ACHN (cell line): Measurements from ENCODE around the gene FLRT1.

Experiments used
- DNase-seq: peaks from one replicate; pipeline ENCODE4 v3.0.0-alpha.2; 2015
- in situ Hi-C: cut with HindIII; loops from 2 replicates; pipeline ENCODE4 v1.10.0; 2017; ENCODE audit warnings: low sequenced_read_pairs, low pct_ligation_motif_present, low pct_unique_long_range_greater_than_20kb

The FLRT1 gene, protein sequence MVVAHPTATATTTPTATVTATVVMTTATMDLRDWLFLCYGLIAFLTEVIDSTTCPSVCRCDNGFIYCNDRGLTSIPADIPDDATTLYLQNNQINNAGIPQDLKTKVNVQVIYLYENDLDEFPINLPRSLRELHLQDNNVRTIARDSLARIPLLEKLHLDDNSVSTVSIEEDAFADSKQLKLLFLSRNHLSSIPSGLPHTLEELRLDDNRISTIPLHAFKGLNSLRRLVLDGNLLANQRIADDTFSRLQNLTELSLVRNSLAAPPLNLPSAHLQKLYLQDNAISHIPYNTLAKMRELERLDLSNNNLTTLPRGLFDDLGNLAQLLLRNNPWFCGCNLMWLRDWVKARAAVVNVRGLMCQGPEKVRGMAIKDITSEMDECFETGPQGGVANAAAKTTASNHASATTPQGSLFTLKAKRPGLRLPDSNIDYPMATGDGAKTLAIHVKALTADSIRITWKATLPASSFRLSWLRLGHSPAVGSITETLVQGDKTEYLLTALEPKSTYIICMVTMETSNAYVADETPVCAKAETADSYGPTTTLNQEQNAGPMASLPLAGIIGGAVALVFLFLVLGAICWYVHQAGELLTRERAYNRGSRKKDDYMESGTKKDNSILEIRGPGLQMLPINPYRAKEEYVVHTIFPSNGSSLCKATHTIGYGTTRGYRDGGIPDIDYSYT

DNA sequence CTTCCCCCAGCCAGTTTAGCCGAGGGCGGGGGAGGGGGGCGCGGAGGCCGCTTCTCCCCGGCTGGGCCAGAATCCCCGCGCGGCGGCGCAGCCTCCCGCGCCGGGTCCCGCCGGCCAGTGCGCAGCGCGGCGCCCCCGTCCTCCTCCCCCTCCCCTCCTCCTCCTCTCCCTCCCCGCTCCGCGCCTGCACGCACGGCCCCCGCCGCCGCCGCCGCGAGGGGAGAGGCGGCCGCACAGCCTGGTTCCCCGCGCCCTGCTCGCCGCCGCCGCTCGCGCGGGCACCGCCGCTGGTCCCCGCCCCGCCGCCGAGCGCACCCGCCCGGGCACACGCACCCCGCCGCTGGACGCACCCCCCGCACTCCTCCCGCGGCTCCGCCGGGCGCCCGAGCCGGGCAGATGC is at the start of gene FLRT1:
FLRT1 (plus strand) TSS at position 356 of the 400 bp plus-strand sequence. CDS start 80,337 bp downstream, outside the sequence.
- DNase-seq = no peak
- in situ Hi-C loops = no loop called here

DNA sequence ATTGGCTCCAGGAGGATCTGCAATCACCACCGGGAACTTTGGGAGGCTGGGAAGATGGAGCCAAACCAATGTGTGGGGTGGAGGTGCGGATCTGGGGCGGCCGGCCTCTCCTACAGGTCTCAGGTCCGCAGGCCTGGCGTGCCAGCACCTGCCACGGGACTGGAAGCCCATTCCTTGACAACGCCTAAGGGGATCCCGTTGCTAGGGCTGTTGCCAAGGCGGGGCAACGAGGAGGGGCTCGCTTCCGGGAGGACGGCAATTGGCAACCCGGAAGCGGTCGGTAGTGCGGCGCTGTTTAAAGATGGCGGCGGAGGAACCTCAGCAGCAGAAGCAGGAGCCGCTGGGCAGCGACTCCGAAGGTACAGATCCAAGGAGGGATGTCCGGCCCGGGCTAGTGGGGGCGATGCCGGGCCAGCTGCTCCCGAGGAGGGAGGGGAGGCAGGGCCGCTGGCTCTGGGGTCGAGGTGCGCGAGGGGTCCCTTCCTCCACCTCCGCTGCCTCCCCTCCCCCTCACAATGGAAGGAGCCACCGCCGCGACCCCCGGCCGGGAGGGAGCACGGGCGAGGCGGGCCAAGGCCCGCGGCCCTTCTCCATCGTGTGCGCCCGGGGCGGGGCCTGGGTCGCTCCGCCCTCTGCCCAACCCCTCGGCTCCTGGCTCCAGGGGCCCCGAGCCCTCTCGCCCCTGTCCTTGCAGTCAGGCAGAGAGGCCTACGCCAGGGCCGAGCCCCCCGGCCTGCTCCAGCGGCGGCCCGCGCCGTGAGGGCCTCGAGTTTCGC is 49.4 kb upstream of the FLRT1 start, which contains the start of gene OTUB1:
OTUB1 (plus strand) TSS at position 283 of the 776 bp plus-strand sequence; CDS start at position 302, 19 bp downstream.
- in situ Hi-C loops = no loop called here
- peak; percentile 88 for DNase-seq

DNA sequence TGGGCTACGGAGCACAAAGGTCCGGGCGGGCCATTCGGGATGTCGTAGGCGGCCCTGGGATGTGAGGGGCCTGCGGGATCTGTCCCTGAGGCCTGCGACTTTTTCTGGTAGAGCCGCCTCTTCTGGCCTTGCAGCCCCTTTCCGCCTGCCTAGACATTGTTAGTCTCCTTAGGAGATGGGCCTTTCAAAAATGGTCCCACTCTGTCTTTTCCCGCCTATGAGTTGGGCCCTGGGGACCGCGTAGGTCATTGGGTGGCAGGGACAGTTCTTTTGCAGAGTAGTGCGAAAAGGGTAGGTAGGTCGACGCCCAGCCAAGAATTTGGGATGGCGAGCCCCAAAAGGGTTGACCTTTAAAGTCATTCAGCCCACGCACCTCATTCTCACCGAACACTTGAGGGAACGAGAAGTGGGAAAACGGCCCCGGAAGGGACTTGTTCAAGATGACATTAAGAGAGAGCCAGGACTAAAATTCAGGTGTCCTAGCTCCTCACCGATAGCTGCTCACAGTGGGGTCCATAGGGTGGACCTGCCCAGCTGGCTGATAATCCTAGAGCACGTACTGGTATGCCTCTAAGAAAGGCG is 48.7 kb upstream of the FLRT1 start:
- in situ Hi-C loops = no loop called here
- DNase-seq = no peak

DNA sequence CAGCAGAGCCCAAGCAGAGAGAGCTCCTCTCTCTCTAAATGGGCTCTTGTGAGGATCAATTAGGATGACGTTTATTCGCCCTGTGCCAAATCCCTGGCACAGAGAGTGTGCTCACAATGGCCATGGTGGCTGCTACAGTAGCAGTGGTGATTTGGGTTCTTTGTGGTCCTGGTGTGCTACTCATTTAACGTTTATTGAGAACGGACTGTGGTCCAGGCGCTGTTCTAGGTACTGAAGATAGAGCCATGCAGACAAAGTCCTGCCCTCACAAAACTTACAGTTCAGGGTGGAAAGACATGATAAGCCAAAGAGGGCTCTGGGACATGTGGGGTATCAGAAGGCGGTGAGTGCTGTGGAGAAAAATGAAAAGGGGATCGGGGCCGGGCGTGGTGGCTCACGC is 44.2 kb upstream of the FLRT1 start:
- in situ Hi-C loops = no loop called here
- no peak for DNase-seq

DNA sequence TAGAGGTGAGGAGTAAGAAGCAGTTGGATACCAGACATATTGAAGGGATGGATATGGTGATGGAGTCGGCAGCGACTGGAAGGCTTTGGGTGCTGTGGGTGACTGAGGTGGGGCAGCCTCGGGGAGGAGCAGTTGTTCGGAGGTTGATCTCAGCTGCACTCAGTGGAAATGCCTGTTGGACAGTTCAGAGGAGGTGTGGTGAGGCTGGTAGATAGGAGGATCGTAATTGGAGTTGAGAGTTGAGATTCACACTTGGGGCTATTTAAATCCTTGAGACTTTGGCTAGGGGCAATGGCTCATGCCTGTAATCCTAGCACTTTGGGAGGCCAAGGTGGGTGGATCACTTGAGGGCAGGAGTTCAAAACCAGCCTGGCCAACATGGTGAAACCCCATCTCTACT is 42.6 kb upstream of the FLRT1 start:
- DNase-seq = no peak
- in situ Hi-C loops = no loop called here

DNA sequence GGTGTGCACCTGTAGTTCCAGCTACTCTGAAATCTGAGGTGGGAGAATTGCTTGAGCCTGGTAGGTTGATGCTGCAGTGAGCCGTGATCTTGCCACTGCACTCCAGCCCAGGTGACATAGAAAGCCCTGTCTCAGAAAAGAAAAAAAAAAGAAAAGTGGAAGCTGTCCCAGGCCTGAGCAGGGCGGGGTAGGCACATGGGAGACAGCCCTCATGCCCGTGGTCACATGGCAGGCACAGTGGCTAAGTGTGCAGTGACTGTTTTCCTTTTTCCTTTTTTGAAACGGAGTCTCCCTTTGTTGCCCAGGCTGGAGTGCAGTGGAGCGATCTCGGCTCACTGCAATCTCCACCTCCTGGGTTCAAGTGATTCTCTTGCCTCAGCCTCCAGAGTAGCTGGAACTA is 41.7 kb upstream of the FLRT1 start:
- in situ Hi-C loops = no loop called here

DNA sequence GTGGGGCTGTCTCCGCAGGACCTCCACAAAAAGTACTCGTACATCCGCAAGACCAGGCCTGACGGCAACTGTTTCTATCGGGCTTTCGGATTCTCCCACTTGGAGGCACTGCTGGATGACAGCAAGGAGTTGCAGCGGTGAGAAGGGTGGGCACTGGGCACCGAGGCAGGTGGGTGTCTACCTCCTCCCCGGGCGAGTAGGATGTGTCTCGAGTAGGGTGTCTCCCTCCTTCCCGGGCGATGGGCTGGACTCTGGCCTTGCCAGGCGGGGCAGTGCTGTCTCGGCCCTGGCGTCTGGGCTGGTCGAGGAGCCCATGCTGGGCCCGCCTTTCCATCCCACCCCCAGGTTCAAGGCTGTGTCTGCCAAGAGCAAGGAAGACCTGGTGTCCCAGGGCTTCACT is 39.2 kb upstream of the FLRT1 start:
- in situ Hi-C loops = no loop called here
- DNase-seq = no peak

More for the DNA sequence above, 41.7 kb upstream of the FLRT1 start:
- DNase-seq = no peak

DNA sequence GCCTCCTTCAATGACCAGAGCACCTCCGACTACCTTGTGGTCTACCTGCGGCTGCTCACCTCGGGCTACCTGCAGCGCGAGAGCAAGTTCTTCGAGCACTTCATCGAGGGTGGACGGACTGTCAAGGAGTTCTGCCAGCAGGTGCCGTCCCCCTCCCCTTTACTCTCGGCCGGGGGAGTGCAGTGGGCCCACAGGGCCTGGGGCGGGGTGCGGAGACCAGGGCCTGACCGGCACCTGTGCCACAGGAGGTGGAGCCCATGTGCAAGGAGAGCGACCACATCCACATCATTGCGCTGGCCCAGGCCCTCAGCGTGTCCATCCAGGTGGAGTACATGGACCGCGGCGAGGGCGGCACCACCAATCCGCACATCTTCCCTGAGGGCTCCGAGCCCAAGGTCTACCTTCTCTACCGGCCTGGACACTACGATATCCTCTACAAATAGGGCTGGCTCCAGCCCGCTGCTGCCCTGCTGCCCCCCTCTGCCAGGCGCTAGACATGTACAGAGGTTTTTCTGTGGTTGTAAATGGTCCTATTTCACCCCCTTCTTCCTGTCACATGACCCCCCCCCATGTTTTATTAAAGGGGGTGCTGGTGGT is 38.5 kb upstream of the FLRT1 start:
- no peak for DNase-seq
- in situ Hi-C loops = no loop called here

DNA sequence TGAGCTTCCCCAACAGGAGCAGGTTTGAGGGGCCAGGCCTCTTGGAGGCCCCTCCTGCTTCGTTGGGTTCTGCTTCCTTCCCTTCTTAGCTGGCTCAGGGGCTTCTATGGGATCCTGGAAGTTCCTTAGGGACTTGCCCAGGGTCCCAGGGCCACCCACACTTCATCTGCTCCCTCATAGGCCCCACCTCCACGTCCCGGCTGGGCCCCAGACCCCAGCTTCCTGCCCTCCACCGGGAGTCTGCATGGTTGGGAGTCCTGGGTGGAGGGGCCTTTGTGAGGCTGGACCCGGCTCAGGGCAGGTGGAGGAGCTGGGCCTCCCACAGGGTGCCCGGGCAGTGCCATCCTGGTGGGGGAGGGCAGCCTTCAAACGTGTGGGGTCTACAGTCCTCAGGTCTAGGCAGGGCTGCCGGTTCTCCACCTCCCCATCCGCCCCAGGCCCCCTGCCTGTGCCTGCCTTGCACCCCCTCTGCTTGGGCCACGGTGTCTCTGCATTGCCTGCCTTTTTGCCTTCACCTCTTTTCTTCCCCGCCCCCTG is 37.9 kb upstream of the FLRT1 start:
- in situ Hi-C loops = no loop called here
- no peak for DNase-seq

DNA sequence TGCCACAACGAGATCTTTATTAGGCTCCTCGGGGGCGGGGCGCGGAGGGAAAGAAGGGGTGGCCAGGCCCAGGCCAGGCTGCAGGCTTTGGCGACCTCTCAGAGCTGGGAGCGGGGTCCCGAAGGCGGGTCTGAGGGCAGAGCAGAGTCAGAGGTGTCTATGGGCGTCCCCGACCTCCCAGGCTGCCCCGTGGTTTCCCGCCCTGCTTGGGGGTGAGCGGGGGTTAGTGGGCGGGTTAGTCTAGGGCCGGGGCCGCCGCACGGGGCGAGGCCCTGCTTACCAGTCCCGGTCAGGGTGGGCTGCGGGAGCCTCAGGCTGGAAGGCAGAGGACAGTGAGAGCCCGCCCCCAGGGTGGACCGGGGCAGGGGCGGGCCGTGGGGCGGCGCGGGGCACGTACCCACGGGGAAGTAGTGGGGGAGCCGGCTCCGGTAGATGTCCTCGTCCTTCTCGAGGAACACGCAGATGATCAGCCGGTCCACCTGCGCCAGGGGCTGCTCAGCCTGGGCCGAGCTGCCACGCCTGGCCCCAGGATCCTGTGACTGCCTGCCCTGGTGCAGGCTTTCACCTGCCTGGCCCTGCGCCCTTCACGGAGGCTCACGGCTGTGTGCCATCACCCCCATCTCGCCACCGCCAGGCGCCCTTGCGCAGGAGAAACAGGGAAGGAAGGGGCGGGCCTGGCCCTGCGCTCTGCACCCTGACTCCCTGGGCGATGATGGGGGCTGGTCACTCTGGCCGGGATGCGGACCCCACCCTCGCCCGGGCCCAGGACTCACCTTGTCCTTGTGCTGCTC is 37.0 kb upstream of the FLRT1 start:
- DNase-seq = no peak
- in situ Hi-C loops = no loop called here

DNA sequence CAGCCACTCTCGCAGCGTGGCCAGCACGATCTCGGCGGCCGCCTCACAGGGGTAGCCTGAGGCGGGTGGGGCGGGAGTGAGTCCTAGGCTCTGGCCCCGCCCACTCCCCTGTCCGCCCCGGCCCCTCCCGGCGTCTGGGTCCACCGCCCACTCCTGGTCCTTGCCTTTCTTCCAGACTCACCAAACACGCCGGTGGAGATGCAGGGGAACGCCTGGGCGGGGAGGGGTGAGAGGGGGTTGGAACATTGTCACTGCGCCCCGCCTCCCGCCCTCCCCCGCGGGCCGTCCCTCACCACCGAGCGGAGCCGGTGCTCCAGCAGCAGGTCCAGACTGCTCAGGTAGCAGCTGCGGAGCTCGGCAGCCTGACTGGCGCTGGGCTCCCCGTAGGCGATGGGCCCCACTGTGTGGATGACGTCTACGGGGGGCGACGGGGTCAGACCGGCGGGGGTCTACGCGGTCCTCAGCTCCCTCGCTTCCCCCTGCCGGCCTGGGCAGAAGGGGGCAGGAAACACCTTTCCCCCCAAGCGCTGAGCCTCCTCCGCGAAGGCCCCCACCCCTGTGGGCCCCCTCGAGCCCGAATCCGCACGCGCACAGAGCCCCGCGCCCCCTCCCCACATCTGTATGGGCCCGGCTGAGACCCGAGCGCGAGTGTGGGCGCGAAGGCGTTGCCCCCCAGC is 36.2 kb upstream of the FLRT1 start:
- in situ Hi-C loops = no loop called here
- DNase-seq = no peak

DNA sequence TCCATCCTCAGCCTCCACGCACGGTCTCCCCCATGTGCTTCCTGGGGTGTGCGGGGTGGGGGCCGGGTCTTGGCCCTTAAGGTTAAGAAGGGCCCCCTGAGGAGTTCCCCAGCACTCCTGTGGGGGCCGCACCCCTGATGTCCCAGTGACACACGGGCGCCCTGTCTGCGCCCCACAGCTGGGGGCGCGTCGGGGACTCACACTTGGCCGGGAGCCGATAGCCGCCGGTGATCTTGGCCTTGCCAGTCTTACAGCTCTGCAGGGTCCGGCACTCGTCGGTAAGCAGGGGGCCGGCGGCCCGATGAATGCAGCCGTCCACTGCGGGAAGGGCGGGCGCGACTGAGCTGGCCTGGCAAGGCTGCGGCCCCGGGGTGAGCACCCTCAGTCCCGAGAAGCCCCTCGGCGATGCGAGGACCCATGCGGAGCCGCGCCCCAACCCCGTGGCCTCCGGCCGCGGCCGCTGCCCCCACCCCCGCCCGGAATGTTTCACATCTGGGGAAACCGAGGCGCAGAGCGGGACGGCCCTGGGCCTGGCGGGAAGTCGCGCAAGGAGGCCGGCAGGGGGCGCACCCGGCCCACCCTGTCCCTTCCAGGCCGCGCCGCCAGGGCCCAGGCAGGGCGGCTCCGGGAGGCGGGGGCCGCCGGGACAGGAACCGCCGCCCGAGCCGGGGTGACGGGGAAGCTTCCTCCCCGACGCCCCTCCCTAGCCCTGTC is 35.5 kb upstream of the FLRT1 start:
- DNase-seq = peak; percentile 67
- in situ Hi-C loops = no loop called here

DNA sequence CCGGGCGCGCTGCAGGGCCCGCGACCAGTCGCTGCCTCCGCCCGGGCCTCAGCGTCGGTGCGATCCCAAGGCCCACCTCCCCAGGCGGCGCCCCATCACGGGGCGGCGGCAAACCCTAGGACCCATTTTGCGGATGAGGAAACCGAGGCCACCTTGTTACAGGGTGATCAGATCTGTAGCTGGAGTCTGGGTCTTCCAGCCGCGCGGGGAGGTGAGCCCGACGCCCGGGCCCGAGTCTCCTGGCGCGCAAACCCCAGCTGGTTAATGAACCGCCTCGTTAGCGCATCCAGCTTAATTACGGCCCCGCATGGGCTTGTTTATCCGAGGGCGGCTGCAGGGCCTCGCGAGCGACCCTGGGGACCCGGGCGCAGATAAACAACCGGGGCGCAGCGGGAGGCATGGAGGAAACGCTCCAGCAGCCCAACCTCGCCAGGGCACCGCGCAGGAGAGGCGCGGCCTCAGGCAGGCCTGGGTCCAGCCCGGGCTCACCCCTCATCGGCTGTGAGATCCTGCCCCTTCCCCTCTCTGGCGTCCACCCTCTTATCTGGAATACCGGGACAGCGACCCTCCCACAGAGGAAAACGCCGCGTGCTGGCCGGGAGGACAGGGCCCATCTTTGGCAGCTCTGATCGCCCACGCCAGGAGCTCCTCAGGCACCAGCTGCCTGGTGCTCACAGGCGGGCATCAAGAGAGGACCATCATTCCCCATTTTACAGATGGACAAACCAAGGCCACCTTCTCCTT is 34.8 kb upstream of the FLRT1 start:
- DNase-seq = no peak
- in situ Hi-C loops = no loop called here

DNA sequence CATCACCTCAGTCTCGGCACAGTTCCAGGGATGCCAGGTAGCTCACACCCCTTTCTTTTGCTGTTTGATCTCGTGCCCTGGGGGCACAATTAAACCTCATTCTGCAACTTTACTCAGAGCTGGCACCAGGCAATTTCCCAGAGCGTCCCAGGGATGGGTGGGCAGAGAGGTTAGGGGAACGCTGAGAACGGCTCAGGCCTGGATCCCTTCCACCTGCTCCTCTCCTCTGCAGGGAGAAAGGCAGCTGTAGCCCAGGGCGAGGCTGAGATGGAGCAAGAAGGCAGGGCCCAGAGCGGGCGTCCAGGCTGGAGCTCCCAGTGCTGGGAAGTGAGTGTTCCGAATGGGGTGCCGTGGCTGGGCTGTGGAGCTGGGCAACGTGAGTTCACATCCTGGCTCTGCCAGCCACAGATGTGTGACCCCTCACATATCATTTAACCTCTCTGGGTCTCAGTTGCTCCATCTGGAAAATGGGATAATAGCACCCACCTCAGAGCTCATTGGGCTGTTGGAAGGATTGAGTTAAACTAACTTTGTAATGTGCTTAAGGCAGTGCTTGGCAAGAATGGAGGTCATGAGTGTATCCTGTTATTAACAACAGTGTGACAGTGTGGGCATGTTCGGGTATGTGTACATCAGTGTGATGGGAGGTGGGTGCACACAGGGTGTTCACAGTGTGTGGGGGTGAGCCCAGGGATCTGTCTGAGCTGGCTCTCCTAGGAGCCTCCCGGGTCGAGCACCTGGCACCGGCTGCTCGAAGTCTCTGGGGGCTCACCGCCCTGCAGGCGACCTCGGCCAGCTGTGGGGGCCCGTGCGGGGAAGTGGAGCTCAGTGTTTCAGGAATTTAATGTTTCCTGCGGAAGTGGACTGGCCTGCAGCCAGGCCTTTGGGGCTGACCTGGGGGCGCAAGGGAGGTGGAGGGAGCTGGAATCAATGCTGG is 34.0 kb upstream of the FLRT1 start:
- DNase-seq = no peak
- in situ Hi-C loops = no loop called here
